HG03521 (cell line): ENCODE results near the gene BTBD8.

Source experiments
- ATAC-seq: cut with Tn5 transposase; IDR thresholded peaks from one replicate; pipeline ENCODE4 v1.9.1; 2021; ENCODE audit warnings: mild to moderate bottlenecking, moderate library complexity; ENCODE audit not compliant: unreplicated experiment

The BTBD8 gene

GRCh38 chr1:92091625-92092024 is 11.5 kb downstream of the BTBD8 start:
- no peak for ATAC-seq

- ATAC-seq: no peak
Observed at GRCh38 chr1:92094090-92094489, 13.9 kb downstream of the BTBD8 start.

- ATAC-seq: no peak
Observed at GRCh38 chr1:92094595-92094994, 14.4 kb downstream of the BTBD8 start.

- no peak for ATAC-seq
Observed at GRCh38 chr1:92095874-92096273, 15.7 kb downstream of the BTBD8 start.

GRCh38 chr1:92096317-92096716 is 16.2 kb downstream of the BTBD8 start:
- ATAC-seq: no peak

GRCh38 chr1:92105546-92106081 is 25.5 kb downstream of the BTBD8 start:
- ATAC-seq: no peak

- no peak for ATAC-seq
Observed at GRCh38 chr1:92108631-92109030, 28.5 kb downstream of the BTBD8 start.

GRCh38 chr1:92117526-92117925 is 37.4 kb downstream of the BTBD8 start:
- no peak for ATAC-seq

- ATAC-seq: no peak
Observed at GRCh38 chr1:92118826-92119225, 38.7 kb downstream of the BTBD8 start.

- ATAC-seq: no peak
Observed at GRCh38 chr1:92123868-92124267, 43.7 kb downstream of the BTBD8 start.

GRCh38 chr1:92125204-92125603 is 45.1 kb downstream of the BTBD8 start:
- no peak for ATAC-seq

- ATAC-seq: no peak
Observed at GRCh38 chr1:92126088-92126487, 45.9 kb downstream of the BTBD8 start.

- no peak for ATAC-seq
Observed at GRCh38 chr1:92134331-92134730, 54.2 kb downstream of the BTBD8 start.

- ATAC-seq: no peak
Observed at GRCh38 chr1:92136341-92136740, 56.2 kb downstream of the BTBD8 start.

GRCh38 chr1:92154934-92155333 is 74.8 kb downstream of the BTBD8 start:
- ATAC-seq: no peak

GRCh38 chr1:92159593-92159992 is 79.4 kb downstream of the BTBD8 start:
- ATAC-seq: no peak

- no peak for ATAC-seq
Observed at GRCh38 chr1:92165389-92165788, 85.2 kb downstream of the BTBD8 start.

GRCh38 chr1:92167151-92167550 is 87.0 kb downstream of the BTBD8 start:
- ATAC-seq: no peak

GRCh38 chr1:92168657-92169056 is 88.5 kb downstream of the BTBD8 start:
- ATAC-seq: no peak

- no peak for ATAC-seq
Observed at GRCh38 chr1:92169214-92170005, 89.3 kb downstream of the BTBD8 start.

GRCh38 chr1:92184632-92185031 is 104.5 kb downstream of the BTBD8 start:
- no peak for ATAC-seq

GRCh38 chr1:92186081-92186480 is 105.9 kb downstream of the BTBD8 start:
- ATAC-seq: no peak
